ENCODE results near the gene PTPN1. TPM values are rescaled to one million over a fixed set of nuclear protein-coding genes. Genes with fewer than 3 reads are reported as not detected.

Gene PTPN1
- total and polyA plus RNA-seq, 2 of the 13 experiments (the other 11 are each of a cell fraction or from before 2014, with no cell fraction given), result 17.7 to 37.2 TPM

DNA sequence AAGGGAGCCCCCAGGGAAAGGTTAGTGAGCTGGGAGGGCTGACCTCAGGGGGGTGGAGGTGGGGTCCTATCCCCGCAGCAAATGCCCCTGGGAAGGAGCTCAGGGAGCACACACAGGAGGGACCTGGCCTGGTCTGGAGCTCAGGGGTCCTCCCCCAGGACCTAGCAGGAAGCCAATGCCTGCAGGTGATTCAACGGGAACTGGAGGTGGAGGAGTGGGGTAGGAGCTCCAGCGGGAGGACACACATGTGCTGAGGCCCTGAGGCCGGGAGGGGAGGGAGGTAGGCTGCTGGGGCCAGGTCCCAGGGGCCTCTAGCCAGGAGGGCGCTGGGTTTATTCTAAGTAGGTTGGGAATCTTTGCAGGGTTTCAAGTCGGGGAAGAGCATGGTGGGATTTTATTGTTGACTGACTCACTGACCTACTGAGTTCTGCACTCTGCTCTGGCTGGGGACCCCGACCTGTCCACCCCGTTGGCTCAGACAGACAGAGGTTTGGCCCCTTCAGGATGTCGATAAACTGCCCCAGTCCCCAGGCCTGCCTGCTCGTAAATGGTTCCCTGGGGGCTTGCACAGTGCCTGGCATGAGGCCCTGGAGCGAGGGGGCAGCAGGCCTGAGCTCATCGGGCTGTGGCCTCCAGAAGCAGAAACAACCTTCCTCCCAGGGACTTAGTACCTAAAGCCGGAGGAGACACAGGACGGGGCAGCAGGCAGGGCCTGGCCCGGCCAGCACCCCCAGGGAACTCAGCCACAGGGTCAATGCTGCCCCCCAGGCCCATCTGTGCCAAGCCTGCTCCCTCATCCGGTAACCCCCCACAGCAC, 118.9 kb downstream of the PTPN1 start (continued):
- TF ChIP-seq, protein P1, sequence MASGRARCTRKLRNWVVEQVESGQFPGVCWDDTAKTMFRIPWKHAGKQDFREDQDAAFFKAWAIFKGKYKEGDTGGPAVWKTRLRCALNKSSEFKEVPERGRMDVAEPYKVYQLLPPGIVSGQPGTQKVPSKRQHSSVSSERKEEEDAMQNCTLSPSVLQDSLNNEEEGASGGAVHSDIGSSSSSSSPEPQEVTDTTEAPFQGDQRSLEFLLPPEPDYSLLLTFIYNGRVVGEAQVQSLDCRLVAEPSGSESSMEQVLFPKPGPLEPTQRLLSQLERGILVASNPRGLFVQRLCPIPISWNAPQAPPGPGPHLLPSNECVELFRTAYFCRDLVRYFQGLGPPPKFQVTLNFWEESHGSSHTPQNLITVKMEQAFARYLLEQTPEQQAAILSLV (CRISPR knock-in tag; IDR thresholded peaks at IDR 0.05; ENCODE audit: borderline replicate concordance), result 0 out of 2 replicates have a peak, but pooled peaks have one; percentile 11
- no peak for TF ChIP-seq ZNF614 (CRISPR knock-in tag; IDR thresholded peaks at IDR 0.05; ENCODE audit: borderline replicate concordance)
- TF ChIP-seq, protein P2, sequence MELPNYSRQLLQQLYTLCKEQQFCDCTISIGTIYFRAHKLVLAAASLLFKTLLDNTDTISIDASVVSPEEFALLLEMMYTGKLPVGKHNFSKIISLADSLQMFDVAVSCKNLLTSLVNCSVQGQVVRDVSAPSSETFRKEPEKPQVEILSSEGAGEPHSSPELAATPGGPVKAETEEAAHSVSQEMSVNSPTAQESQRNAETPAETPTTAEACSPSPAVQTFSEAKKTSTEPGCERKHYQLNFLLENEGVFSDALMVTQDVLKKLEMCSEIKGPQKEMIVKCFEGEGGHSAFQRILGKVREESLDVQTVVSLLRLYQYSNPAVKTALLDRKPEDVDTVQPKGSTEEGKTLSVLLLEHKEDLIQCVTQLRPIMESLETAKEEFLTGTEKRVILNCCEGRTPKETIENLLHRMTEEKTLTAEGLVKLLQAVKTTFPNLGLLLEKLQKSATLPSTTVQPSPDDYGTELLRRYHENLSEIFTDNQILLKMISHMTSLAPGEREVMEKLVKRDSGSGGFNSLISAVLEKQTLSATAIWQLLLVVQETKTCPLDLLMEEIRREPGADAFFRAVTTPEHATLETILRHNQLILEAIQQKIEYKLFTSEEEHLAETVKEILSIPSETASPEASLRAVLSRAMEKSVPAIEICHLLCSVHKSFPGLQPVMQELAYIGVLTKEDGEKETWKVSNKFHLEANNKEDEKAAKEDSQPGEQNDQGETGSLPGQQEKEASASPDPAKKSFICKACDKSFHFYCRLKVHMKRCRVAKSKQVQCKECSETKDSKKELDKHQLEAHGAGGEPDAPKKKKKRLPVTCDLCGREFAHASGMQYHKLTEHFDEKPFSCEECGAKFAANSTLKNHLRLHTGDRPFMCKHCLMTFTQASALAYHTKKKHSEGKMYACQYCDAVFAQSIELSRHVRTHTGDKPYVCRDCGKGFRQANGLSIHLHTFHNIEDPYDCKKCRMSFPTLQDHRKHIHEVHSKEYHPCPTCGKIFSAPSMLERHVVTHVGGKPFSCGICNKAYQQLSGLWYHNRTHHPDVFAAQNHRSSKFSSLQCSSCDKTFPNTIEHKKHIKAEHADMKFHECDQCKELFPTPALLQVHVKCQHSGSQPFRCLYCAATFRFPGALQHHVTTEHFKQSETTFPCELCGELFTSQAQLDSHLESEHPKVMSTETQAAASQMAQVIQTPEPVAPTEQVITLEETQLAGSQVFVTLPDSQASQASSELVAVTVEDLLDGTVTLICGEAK (IDR thresholded peaks at IDR 0.05), result no peak
- TF ChIP-seq, protein P2 (CRISPR knock-in tag; IDR thresholded peaks at IDR 0.05), result no peak
- TF ChIP-seq FOXJ3 (CRISPR knock-in tag; IDR thresholded peaks at IDR 0.05; ENCODE audit: borderline replicate concordance), result no peak
- no peak for TF ChIP-seq BRCA1 (CRISPR knock-in tag; IDR thresholded peaks at IDR 0.05)
- TF ChIP-seq, protein P3, sequence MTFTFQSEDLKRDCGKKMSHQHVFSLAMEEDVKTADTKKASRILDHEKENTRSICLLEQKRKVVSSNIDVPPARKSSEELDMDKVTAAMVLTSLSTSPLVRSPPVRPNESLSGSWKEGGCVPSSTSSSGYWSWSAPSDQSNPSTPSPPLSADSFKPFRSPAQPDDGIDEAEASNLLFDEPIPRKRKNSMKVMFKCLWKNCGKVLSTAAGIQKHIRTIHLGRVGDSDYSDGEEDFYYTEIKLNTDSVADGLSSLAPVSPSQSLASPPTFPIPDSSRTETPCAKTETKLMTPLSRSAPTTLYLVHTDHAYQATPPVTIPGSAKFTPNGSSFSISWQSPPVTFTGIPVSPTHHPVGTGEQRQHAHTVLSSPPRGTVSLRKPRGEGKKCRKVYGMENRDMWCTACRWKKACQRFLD (CRISPR knock-in tag; IDR thresholded peaks at IDR 0.05; ENCODE audit: borderline replicate concordance), result no peak
- TF ChIP-seq IKZF4 (CRISPR knock-in tag; IDR thresholded peaks at IDR 0.05; ENCODE audit: borderline replicate concordance, low read depth, not compliant biosample characterization), result peak; percentile 67
- no peak for TF ChIP-seq GABPA (IDR thresholded peaks at IDR 0.05; ENCODE audit: low read depth, low read length)
- TF ChIP-seq GABPA (CRISPR knock-in tag; IDR thresholded peaks at IDR 0.05; ENCODE audit: low read depth), result no peak
- TF ChIP-seq ZNF660 (CRISPR knock-in tag; IDR thresholded peaks at IDR 0.05; ENCODE audit: borderline replicate concordance, low read depth), result no peak
- TF ChIP-seq PAX8 (CRISPR knock-in tag; IDR thresholded peaks at IDR 0.05; ENCODE audit: borderline replicate concordance), result no peak
- no peak for TF ChIP-seq KMT2A (CRISPR knock-in tag; IDR thresholded peaks at IDR 0.05)
- no peak for TF ChIP-seq ZNF451 (CRISPR knock-in tag; IDR thresholded peaks at IDR 0.05)
